LNCaP clone FGC (cell line): ENCODE data around the gene RHOBTB1.

Experiments used
- DNase-seq: peaks from one replicate; pipeline ENCODE4 v3.0.0-alpha.2; 2011; ENCODE audit warnings: low read depth
- H3K4me3 ChIP-seq: 2 replicates; pipeline ENCODE4 v1.5.1; 2011; ENCODE audit warnings: mild to moderate bottlenecking, low read depth, low read length, control low read depth
- TF ChIP-seq, protein P1 (sequence below): IDR thresholded peaks from 2 replicates; pipeline ENCODE4 v1.5.1; 2012; ENCODE audit warnings: mild to moderate bottlenecking; ENCODE audit not compliant: control insufficient read depth, insufficient read depth; ENCODE audit errors: extremely low read depth

Gene RHOBTB1

DNA sequence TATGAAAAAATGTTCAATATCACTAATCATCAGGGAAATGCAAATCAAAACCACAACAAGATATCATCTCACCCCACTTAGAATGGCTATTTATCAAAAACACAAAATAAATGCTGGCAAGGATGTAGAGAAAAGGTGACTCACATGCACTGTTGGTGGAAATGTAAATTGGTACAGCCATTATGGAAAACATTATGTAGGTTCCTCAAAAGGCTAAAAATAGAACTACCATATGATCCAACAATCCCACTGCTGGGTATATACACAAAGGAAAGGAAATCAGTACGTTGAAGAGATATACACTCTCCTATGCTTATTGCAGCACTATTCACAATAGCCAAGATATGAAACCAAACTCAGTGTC, 115.5 kb downstream of the RHOBTB1 start:
- TF ChIP-seq, protein P1, sequence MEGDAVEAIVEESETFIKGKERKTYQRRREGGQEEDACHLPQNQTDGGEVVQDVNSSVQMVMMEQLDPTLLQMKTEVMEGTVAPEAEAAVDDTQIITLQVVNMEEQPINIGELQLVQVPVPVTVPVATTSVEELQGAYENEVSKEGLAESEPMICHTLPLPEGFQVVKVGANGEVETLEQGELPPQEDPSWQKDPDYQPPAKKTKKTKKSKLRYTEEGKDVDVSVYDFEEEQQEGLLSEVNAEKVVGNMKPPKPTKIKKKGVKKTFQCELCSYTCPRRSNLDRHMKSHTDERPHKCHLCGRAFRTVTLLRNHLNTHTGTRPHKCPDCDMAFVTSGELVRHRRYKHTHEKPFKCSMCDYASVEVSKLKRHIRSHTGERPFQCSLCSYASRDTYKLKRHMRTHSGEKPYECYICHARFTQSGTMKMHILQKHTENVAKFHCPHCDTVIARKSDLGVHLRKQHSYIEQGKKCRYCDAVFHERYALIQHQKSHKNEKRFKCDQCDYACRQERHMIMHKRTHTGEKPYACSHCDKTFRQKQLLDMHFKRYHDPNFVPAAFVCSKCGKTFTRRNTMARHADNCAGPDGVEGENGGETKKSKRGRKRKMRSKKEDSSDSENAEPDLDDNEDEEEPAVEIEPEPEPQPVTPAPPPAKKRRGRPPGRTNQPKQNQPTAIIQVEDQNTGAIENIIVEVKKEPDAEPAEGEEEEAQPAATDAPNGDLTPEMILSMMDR, result no peak
- no peak for DNase-seq
- H3K4me3 ChIP-seq, result no peak overlapping the region

DNA sequence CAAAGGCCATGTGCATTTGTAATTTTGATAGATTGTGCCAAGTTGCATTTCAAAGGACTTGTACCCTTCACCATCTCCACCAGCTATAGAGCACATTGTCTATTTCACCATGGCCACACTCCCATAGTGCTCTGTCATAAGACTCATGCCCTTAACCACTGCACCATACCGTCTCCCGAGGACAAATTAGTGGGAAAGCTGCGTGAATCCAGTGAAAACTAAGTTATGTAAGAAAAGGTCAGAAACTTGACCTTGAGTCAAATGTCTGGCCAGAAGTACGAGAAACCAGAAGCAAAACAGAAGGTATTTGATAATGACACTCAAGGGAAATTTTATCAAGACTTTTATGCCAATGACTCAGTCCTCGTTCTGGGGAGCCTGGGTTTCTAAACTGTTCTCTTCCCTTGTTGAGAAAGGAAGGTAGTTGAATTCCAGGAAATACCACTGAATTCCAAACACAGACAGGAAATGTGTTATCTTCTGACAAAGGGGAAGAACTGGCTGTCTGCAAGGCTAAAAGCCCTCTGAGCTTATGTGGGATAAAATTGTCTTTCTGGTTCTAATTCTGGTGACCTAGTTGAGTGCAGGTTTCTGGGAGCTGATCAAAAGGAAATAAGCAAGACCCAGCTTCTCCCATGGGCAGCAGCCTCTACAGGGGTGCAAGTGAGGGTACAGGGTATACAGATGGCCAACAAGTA, 116.0 kb downstream of the RHOBTB1 start:
- DNase-seq, result no peak
- no peak overlapping the region for H3K4me3 ChIP-seq
- TF ChIP-seq, protein P1, result no peak

DNA sequence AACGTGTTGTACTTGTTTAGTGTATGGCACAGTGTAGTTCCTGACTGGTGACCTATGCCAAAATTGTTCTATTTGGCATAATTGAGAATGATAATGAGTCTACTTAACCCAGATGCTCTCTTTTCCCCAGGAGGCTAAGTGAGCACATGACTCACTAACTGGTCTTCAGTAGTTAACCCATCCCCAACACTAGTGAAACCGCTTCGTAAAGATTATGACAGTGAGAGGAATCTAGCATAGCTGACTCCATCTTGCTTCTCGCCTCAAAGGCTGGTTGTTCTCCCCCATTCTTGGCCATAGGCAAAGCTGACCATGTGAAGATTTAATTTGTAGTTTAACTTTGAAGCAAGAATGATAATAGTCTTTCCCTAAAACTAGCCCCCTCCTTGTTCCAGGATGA, 118.5 kb downstream of the RHOBTB1 start:
- no peak for DNase-seq
- TF ChIP-seq, protein P1, result no peak
- no peak overlapping the region for H3K4me3 ChIP-seq

DNA sequence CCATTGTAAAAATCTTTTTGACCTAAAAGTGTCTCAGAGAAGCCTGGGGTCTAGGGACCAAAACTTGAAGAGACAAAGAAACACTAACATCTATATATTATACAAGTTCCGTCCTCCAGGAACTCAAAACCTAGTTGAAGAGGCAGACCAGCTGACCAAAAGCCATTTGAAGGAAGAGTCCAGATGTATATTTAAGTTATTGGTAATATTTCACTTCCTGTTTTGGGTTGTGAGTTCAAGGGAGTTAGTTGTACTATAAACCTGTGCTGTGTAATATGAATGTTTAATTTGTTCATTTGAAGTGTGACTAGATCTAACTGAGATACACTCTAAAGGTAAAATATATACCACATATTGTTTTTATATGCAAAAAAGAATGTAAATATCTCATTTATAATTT, 120.7 kb downstream of the RHOBTB1 start:
- TF ChIP-seq, protein P1, result no peak

DNA sequence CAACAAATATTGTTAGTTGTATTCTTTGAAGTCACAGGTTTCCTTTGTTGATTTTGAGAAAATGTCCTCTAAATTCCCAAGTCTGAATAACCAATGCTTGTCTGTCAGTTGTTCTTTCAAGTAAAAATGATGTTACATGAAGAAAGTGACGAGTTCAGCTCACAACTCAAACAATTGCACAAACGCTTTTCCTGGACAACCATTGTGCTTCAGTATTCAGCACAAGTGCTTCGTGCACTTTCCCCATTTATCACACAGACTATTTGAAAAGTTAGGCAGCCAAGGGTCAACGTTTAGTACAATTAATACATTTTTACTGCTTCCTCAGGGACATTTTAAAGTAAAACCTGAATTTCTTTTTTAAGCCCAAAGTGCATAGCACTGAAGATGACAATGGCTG, 121.2 kb downstream of the RHOBTB1 start:
- DNase-seq, result no peak
- TF ChIP-seq, protein P1, result no peak
- no peak overlapping the region for H3K4me3 ChIP-seq

More for the DNA sequence above, 120.7 kb downstream of the RHOBTB1 start:
- no peak for DNase-seq
- no peak overlapping the region for H3K4me3 ChIP-seq

DNA sequence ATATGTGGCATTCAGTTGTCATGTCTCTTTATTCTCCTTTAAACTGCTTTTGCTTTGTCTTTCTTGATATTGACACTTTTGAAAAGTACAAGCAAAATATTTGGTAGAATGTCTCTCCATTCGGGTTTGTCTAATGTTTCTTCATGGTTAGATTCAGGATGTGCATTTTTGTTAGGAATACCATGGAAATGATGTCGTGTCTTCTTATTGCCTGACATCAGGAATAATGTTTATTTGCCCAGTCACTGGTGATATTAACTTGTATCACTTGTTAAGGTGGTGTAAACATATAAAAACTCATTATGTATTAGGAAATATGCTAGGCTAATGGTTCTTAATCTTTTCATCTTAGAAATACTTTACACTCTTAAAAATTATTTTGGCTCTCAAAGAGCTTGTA, 122.3 kb downstream of the RHOBTB1 start:
- H3K4me3 ChIP-seq, result no peak overlapping the region
- TF ChIP-seq, protein P1, result no peak
- no peak for DNase-seq
